Mucosa of gallbladder (tissue), 1 donor: ENCODE results near the gene OR6Y1. TPM values are rescaled to one million over a fixed set of nuclear protein-coding genes. Genes with fewer than 3 reads are reported as not detected.

ENCODE experiments used
- DNase-seq: peaks from one replicate; pipeline ENCODE4 v3.0.0-alpha.2; 2020; ENCODE audit warnings: low spot score
- total RNA-seq: library from RNA; stranded (reverse); gene quantifications from one replicate; pipeline ENCODE4 v1.2.1, GENCODE V29; 2021
- donor health status: DM: no; HTN: no; CAD: no.

Gene OR6Y1
- total RNA-seq, 1 donor from 2014 or later = not detected

GRCh38 chr1:158506369-158506987, 47.7 kb downstream of the OR6Y1 start:
- no peak for DNase-seq

- DNase-seq = no peak
Measured at GRCh38 chr1:158496374-158496773, 57.8 kb downstream of the OR6Y1 start.

- DNase-seq = no peak
Measured at GRCh38 chr1:158494796-158495195, 59.4 kb downstream of the OR6Y1 start.

Other genes starting within 250 kb of the OR6Y1 start
- not detected for gene CD1B, start 222.9 kb downstream of the OR6Y1 start, total RNA-seq
- 1.3 TPM for gene CD1E, start 200.5 kb downstream of the OR6Y1 start, total RNA-seq
- gene OR10T2, start 154.9 kb downstream of the OR6Y1 start, total RNA-seq = not detected
- not detected for gene OR10K2, start 128.2 kb downstream of the OR6Y1 start, total RNA-seq
- not detected for gene OR10K1, start 92.6 kb downstream of the OR6Y1 start, total RNA-seq
- gene OR10R2, start 82.2 kb downstream of the OR6Y1 start, total RNA-seq = not detected
- gene OR6P1, start 16.2 kb upstream of the OR6Y1 start, total RNA-seq = not detected
- not detected for gene OR10X1, start 25.5 kb upstream of the OR6Y1 start, total RNA-seq
- gene OR10Z1, start 50.9 kb upstream of the OR6Y1 start, total RNA-seq = not detected
- gene SPTA1, start 132.3 kb upstream of the OR6Y1 start, total RNA-seq = 0.23 TPM
- gene OR6K2, start 146.2 kb upstream of the OR6Y1 start, total RNA-seq = not detected
- not detected for gene OR6K3, start 166.3 kb upstream of the OR6Y1 start, total RNA-seq
- not detected for gene OR6K6, start 200.3 kb upstream of the OR6Y1 start, total RNA-seq
- gene OR6N1, start 217.8 kb upstream of the OR6Y1 start, total RNA-seq = not detected
- not detected for gene OR6N2, start 226.8 kb upstream of the OR6Y1 start, total RNA-seq